Stimulated activated CD8-positive, alpha-beta memory T cell treated with anti-CD3 and anti-CD28 coated beads, Interleukin-12 subunit alpha, Interleukin-12 subunit beta, amount 100 ng/mL, for 1 hour (primary cell): Measurements from ENCODE around the gene ZNF385C.

Experiments
- DNase-seq: peaks from one replicate; pipeline ENCODE4 v3.0.0-alpha.2; 2020; ENCODE audit warnings: low read depth

The ZNF385C gene

GRCh38 chr17:42077755-42078154, 20.5 kb downstream of the ZNF385C start:
- no peak for DNase-seq

- DNase-seq = no peak
Observed at GRCh38 chr17:42076797-42077559, 21.3 kb downstream of the ZNF385C start.

- DNase-seq = no peak
Observed at GRCh38 chr17:42075789-42076188, 22.5 kb downstream of the ZNF385C start.

GRCh38 chr17:42072323-42073187, 25.7 kb downstream of the ZNF385C start:
- no peak for DNase-seq

- DNase-seq = no peak
Observed at GRCh38 chr17:42071810-42072209, 26.5 kb downstream of the ZNF385C start.

- DNase-seq = no peak
Observed at GRCh38 chr17:42068979-42069378, 29.3 kb downstream of the ZNF385C start.

- DNase-seq = peak; percentile 59
Observed at GRCh38 chr17:42067371-42068091, 30.7 kb downstream of the ZNF385C start.

GRCh38 chr17:42065201-42065600, 33.1 kb downstream of the ZNF385C start:
- no peak for DNase-seq

- DNase-seq = no peak
Observed at GRCh38 chr17:42062681-42063080, 35.6 kb downstream of the ZNF385C start.

GRCh38 chr17:42061646-42062487, 36.4 kb downstream of the ZNF385C start:
- DNase-seq = no peak

GRCh38 chr17:42060231-42060630, 38.0 kb downstream of the ZNF385C start:
- DNase-seq = no peak

- DNase-seq = no peak
Observed at GRCh38 chr17:42059815-42060214, 38.5 kb downstream of the ZNF385C start.

- no peak for DNase-seq
Observed at GRCh38 chr17:42058063-42058462, 40.2 kb downstream of the ZNF385C start.

GRCh38 chr17:42056635-42057034, 41.6 kb downstream of the ZNF385C start:
- DNase-seq = no peak

- DNase-seq = no peak
Observed at GRCh38 chr17:42055496-42055895, 42.8 kb downstream of the ZNF385C start.

- no peak for DNase-seq
Observed at GRCh38 chr17:42055027-42055426, 43.2 kb downstream of the ZNF385C start.

- DNase-seq = no peak
Observed at GRCh38 chr17:42053731-42054500, 44.4 kb downstream of the ZNF385C start.

GRCh38 chr17:42052346-42052877, 45.9 kb downstream of the ZNF385C start:
- no peak for DNase-seq

- no peak for DNase-seq
Observed at GRCh38 chr17:42051645-42052044, 46.6 kb downstream of the ZNF385C start.

- no peak for DNase-seq
Observed at GRCh38 chr17:42051013-42051400, 47.3 kb downstream of the ZNF385C start.
